GM18526 (cell line): ENCODE measurements around the gene MYH13.

Experiments
- POLR2A ChIP-seq: IDR thresholded peaks from 3 replicates; pipeline ENCODE4 v1.6.1; 2011; ENCODE audit not compliant: insufficient read length; ENCODE audit errors: extremely low read depth

The MYH13 gene

DNA sequence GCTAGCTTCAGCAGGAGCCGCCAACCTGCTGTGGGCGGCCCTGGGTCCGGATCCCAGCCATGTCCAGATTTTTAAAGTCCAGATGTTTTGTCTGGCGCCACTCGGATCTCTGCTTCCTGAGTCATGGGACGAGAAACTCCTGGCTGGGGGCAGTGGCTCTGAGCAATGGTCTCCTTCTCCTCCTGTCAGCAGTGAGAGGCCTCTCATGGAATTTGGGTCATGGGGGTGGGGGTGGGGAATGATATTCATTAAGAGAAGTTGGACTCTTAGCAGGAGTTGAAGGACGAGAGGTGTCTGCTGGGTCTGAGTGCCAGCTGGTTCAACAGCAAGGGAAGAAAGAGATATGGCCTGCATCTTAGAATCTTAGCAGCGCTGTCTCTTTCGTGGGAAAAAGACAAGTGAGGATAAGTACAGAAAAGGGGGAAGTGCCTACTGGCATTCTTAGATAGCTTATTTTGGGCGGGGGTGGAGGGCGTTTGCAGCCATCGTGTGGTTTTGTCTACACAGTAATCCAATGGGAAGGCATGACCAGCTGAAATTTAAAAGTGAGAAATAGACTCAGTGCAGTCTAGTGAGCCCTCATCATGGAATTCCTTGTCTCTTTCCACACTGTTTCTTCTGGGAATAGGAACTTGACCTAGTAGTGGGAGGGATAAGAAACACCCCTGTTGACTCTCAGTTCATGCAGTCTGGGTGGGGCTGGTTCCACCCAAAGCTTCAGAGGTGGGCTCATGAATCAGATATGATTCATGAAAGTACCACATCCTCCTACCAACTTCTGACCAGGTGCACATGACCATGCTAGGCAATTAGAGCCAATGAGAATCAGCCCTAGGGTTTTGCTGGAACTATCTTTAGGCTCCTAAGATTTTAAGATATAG lies 80.5 kb downstream of the MYH13 start:
- TF ChIP-seq POLR2A = no peak

DNA sequence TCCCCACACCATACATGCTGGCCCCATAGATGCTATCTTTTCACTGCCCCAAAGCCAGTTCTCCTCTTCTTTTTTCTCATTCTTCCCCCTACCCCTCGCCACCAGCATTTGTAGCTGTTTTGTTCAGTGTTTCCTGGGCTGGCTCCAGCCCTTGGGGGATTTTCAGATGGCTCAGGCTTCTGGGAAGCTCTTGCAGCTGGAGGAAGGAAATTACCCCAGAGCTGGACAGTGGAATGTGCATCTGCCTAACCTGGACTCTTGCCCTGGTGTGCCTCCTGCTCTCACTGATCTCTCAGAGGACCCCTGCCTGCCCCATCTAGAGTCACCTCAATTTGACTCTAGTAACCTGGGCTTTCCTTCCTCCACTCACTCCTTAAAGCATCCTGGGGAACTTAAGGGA lies 82.8 kb downstream of the MYH13 start:
- TF ChIP-seq POLR2A = no peak

DNA sequence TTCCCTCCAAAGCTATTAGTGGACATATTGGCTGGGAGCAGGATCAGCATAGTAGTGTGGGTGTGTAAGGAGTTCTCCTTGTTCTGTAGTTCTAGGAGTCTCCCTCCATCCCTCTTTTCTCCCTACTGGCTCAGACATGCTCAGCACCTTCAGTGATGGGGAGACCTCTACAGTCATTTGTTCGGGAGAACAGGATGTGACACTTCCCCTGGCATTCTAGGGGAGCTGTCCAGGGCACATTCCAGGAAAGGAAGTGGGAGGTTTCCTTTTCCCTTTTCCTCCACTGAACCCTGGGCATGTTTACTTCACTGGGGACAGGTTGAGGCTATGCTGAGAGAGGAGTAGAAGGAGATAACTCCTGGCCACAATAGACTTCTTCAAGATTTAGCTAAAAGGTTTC lies 86.5 kb downstream of the MYH13 start:
- TF ChIP-seq POLR2A = no peak

GRCh38 chr17:10285896-10286295 lies 86.9 kb downstream of the MYH13 start:
- no peak for TF ChIP-seq POLR2A

DNA sequence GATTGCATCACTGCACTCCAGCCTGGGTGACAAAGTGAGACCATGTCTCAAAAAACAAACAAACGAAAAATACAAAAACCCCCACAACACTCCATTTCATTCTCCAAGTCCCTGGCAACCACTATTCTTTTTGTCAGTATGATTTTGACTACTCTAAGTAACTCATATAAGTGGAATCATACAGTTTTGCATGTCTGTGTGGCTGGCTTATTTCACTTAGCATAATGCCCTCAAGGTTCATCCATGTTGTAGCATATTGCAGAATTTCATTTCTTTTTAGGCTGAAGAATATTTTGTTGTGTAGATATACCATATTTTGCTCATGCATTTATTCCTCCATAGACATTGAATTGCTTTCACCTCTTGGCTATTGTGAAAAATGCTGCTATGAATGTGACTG lies 92.7 kb downstream of the MYH13 start:
- no peak for TF ChIP-seq POLR2A

- TF ChIP-seq POLR2A = no peak
These were observed 94.6 kb downstream of the MYH13 start for GRCh38 chr17:10278218-10278617.

DNA sequence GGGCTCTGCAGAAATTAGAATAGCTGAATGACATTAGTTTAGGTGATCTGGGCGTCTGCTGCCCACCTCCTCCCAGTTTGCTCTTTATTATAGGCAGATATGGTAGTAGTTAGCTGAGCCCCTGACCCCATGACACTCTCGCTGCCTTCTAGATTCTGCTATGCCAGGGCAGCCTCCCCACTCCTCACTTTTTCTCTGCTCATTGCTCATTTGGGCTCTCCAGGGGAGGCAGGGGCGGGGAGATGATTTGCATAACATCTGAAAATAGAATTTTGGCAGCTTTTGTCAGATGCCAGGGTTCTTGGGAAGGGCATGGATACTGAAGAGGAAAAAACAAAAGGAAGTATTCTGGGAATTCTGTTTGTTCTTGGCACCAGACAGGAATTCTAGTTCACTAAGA lies 96.4 kb downstream of the MYH13 start:
- TF ChIP-seq POLR2A = no peak

DNA sequence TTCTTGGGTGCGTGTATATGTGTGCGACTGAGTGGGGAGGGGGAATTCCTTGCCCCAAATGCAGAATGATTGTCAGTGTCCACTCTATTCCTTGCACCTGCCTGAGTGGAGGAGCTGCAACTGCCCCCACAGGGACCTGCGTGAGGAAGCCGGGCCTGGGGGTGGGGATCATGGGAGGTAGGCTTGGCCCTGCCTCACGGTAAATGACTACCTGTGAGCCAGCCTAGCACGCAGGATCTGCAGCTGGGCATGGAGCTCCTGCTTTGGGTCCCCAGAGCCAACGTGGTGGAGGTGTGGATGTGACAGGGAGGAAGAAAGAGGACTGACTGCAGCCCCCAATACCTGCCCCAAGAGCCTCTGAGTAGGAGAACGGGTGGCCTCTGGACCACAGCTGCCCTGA lies 97.4 kb downstream of the MYH13 start:
- TF ChIP-seq POLR2A = no peak

DNA sequence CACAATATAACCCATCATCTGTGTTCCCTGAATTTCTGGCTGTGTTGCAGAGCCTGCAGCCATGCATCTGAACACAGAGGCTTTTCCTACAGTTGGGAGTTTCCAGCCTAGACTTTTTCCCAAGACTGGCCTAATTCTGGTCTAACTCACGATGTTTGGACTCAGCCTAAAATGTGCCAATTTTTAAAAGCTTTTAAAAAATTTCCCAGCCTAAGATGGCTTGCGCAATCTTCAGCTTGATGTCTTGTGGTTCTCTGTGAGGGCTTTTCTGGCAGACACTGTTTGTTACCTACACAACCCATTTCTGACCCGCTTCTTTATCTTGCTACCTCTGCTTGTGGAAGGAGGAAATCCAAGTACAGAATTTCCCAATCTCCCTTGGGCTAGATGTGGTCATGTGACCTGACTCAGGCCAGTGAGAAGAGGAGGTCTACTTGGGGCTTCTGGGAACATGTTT lies 101.7 kb downstream of the MYH13 start:
- TF ChIP-seq POLR2A = no peak

DNA sequence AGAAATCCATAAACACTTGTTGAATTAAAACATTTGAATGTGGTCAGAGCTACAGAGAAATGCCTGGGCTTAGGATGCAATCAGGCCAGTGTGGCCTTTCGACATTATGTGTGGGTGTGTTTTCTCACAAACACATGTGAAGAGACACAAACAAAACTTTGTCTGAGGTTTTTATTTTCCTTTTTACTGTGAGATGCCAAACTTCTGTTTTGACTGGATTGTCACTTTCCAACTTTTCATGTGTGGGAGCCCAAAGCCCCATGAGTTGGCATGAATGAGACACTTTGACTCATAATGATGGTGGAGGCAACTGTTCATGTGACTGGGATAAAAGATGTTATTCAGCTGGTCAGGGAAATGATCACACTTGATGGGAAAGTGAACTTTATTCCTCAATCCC lies 102.5 kb downstream of the MYH13 start:
- no peak for TF ChIP-seq POLR2A

- no peak for TF ChIP-seq POLR2A
These were observed 104.8 kb downstream of the MYH13 start for GRCh38 chr17:10268005-10268404.

GRCh38 chr17:10266296-10266876 lies 106.4 kb downstream of the MYH13 start:
- TF ChIP-seq POLR2A = no peak

DNA sequence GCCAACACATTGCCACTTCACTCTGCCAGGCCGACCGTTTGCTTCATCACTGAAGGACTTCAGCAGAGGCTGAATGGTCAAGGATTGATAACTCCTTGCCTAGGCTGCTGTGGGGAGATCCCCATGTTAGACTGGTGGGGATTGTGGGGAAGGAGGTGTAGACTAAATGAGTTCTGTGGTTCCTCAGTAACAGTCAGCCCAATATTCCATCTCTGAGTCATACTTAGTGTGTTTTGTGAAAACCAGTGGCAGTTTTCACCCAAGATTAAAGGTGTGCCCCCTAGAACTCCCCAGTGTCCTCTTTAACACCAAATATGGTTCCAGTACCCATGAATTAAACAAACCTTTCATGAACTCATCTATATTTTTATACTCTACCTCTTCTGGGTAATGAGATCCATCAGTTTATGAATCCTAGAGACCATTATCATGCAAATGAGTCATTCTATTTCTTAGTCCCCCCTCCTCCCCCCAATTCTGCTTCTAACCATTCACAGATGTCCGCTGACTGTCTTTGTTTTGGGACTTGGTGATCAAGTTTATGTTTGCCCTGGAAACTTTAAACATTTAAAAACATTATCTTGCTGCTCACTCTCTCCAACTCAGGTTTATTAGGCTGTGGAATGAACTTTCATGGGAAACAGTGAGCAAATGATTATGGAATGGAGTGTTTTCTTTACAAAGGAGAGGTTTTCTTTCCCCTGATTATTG lies 107.6 kb downstream of the MYH13 start:
- TF ChIP-seq POLR2A = no peak

- no peak for TF ChIP-seq POLR2A
These were observed 108.8 kb downstream of the MYH13 start for GRCh38 chr17:10264051-10264450.

DNA sequence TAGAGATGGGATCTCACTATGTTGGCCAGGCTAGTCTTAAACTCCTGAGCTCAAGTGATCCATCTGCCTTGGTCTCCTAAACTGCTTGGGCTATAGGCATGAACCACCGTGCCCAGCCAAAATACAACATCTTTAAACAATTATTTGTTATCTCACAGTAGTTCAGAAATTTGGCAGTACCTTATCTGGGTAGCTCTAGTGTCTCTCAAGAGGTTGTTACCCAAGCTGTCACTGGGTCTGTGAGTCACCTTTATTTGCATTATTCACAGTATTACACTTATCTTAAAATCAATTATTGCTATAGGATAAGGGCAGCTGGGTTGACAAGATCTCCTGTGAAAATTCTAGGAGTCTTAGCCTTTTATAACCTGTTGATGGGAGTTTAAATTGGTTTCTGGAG lies 110.4 kb downstream of the MYH13 start:
- no peak for TF ChIP-seq POLR2A

DNA sequence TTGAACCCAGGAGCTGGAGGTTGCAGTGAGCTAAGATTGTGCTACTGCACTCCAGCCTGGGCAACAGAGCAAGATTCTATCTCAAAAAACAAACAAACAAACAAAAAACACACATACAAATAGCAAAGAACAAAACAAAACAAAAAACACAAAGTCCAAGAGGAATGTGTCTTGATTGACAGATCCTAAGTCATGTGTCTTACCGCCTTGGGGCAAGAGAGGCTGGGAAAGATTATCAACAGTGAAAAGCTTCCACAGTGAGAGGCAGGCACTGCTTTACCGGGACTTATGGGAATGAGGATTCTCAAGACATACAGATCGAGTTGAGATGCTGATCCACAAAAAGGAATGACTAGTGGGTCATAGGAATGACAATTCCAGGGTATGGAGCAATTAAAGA lies 111.7 kb downstream of the MYH13 start:
- no peak for TF ChIP-seq POLR2A

DNA sequence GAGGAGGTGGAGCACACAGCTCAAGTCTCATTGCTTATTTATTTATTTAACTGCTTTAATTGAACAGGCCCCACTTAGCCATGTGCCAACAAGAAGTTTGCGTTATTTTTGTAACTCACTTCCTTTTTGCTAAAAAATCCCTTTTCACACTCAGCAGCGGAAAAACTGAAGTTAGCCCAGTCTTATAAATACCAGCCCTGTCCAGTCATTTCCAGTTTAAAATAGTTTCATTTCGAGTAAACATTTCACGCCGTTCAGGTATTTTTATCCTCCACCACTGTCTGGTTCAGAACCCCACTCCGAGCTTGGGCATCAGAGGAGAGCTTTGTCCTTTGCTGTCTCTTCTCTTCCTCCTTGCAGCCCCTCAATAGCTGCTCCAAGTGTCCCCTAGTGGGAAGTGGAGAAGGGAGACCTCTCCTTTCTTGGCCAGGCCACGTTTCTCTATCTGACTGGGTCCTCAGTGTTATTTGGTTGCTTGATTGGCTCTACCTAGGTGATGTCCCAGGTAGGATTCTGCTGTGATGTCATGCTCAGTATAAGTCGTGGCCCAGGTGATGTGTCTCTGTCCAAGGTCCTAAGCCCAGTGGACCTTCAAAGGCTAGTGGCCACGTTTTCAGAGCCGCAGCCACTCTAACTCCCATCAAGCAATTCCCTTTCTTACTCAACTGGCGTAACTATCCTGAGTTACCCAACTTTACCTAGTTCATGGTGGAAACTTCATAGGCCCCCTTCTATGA lies 121.4 kb downstream of the MYH13 start:
- no peak for TF ChIP-seq POLR2A
